SK-N-DZ (cell line): ENCODE measurements around the gene A1BG.
"Not testable (repeated sequence)": the region's sequence is repeated elsewhere in the genome, so short reads cannot be mapped to it uniquely, and the experiment has no call there.

ENCODE experiments used
- DNase-seq: peaks from one replicate; pipeline ENCODE4 v3.0.0-alpha.2; 2015; ENCODE audit warnings: low spot score

Gene A1BG

DNA sequence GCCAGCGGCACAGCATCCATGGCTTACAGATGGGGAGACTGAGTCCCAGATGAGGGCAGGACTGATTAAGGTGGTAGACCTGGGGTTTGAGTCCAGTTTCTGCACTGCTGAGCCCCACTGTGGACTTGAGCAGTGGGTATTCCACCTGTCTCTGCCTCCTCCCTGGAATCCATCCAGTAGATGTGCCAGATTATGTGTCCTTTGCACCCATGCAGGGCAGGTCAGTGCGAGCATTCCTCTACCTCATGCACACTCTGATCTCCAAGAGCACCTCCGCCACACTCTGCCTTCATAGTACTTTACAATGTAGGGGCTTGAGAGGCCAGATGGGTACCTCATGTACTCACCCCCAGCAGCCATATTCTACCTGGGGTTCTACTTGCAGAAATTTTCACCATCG lies 16.5 kb downstream of the A1BG start:
- no peak for DNase-seq

DNA sequence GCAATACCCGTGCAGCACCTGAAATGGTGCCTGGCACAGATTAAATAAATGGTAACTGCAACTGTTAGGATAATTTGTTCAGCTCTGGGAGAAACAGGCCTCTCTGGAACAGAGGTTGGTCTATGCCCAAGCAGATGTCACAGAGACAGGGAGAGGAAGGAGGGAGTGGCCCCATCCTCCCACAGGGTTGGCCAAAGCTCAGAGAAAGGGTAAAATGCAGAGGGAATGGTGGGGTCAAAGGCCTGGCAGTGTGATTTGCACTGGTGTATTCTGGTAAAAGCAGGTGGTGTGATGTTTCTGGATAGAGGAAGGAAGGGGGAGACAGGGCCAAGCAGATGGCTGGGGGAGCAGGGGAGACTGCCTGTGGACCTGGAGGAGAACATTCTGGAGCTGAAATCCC lies 17.1 kb downstream of the A1BG start:
- no peak for DNase-seq

DNA sequence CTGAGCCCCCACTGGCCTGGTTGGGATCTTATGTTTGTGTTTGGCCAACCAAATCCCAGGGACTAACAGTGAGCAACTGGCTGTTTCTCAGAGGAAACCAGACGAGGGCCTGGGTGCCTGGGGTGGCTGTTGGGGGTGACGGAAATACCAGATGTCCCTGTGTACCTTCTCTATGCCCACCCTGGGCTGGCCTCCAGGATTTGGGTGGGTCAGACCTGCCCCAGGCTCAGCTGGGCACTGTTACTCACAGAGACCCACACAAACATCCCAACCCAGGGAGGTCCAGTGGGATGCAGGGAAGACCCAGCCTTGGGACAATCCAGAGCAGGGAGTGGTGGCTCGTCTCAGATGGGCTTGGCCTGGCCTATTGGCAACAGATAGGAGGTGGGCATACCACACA lies 17.7 kb downstream of the A1BG start:
- DNase-seq = no peak

DNA sequence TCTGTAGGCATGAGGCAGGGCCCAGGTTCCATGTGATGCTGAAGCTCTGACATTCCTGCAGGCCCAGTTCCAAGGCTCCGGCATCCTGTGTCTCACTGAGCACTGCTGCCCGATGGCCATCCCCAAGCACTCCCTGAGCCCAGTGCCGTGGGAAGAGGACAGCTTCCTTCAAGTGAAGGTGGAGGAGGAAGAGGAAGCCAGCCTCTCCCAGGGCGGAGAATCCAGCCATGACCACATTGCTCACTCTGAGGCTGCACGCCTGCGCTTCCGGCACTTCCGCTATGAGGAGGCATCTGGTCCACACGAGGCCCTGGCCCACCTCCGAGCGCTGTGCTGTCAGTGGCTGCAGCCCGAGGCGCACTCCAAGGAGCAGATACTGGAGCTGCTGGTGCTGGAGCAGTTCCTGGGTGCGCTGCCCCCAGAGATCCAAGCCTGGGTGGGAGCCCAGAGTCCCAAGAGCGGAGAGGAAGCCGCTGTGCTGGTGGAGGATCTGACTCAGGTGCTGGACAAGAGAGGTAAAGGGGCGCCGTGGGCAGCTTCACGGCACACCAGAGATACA lies 18.5 kb downstream of the A1BG start:
- no peak for DNase-seq

DNA sequence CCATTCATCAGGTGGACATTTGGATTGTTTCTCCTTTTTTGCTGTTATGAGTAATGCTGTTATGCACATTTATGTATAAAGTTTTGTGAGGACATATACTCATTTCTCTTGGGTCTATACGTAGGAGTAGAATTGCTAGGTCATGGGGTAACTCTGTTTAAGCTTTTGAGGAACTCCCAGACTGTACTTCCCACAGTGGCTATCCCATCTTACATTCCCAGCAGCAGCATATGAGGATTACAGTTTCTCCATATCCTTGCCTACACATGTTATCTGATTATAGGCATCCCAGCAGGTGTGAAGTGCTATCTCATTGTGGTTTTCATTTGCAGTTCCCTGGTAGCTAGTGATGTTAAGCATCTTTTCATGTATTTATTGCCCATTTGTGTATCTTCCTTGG lies 20.6 kb downstream of the A1BG start:
- no peak for DNase-seq

DNA sequence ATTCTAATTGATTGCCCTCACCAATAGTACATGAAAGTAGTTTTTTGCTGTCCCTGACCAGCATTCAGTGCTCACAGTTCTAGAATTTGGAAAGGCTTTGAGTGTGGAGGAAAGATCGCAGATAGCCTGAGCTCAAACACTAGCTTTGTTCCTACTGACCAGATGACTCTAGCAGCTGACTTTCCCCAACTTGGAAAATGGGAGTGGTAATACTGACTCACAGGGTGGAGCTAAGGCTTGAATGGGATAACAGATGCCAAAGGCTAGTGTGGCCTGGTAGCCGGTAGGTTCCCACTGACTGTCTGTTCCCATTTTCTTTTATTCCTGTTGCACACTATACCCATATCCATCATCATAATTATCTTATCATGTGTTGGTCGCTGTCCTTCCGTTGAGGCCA lies 22.8 kb downstream of the A1BG start:
- DNase-seq = no peak

DNA sequence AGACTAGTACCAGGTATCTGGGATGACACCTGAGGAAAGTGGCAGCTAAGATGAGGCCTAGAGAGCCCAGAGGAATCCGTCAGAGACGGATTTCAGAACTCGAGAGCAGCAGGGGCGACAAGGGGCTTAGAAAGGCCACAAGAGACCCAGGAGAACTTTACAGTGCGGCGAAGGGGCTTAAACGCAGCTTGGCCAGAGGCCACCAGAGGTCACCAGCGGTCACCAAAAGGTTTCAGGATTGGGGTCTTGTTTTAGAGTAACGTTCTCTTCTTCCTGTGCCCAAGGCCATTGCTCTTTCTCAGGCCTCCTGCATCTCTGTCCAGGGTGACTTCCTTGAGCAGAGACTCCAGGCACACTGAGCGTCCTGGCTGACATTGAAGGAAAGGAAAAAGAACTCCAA lies 24.3 kb downstream of the A1BG start:
- peak; percentile 13 for DNase-seq

DNA sequence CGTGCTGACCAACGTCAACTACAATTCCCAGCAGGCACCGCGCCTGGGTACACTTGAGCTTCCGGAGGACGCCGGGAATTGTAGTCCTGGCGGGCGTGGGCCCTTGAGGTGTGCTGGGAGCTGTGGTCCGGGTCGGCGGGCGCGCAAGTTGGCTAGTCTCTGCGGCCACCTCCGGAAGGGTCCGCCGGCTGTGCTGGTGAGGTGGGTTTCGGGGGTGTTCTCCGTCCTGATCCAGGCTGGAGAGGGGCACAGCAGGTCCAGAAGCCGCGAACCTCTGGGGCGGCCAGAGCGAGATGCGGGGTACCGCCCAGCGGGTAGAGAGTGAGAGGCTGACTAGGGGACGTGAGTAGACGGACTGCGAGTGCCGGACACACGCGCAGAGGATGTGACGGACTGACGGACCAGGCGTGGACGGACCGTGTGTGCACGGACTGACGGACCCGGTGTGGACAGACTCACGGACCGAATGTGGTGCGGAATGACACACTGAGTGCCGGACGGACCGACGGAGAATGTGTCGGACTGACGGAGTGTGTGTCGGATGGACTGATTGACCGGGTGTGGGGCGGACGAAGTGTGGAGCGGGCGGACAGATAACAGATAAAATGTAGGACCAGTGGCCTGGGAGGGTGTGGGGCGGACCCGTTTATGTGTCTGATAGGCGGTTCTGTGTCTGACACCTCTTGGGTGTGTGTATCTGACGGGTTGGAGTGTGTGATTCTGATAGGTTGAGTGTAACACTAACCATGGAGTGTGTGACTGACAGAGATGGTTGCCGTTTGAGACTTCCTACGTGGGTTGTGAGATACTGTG lies 26.2 kb downstream of the A1BG start, which contains the start of gene ZSCAN22:
Gene ZSCAN22 (plus strand): TSS at position 81 of the 813 bp plus-strand sequence. CDS start 7,809 bp downstream, outside the sequence.
- DNase-seq = peak; percentile 90

DNA sequence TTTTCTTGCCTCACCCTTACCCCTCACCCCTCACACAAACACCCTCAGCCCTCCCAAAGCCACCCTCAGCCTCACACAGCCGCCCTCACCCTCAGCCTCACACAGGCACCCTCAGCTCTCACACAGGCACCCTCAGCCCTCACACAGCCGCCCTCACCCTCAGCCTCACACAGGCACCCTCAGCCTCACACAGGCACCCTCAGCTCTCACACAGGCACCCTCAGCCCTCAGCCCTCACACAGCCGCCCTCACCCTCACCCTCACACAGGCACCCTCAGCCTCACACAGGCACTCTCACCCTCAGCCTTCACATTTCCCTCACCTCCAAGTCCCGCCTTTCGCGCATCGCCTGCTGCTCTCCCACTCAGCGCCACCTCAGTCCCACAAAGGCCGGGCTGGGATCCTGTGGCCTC lies 26.8 kb downstream of the A1BG start:
- no peak for DNase-seq

DNA sequence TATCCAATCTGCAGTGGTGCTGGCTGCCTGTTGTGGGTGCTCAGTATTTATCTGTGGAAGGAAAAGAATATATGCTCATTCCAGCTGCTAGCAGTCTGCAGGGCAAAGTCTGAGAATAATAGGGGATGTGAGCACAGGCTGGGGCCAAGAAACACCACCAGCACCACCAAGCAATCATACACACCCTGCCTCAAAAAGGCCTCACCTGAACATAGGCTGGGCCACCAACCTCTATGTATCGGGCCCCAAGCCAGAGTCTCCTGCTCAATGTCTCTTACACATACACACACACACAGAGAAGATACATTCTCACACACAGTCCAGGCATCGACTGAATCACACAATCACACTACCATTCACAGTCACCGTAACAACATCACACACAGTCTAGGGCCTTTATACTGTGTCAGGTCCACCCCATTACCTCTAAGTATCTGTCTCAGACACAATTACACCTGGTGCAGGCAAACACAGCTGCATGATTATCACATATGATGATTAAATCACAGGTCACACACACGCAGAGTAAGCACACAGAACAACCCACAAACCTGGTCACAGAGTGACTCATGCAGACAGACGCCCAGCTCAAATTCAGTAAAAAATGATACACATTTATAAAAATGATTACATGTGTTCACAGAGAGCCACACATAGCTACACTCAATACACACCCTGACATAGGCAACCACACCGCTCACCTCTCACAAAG lies 27.8 kb downstream of the A1BG start:
- DNase-seq = no peak

DNA sequence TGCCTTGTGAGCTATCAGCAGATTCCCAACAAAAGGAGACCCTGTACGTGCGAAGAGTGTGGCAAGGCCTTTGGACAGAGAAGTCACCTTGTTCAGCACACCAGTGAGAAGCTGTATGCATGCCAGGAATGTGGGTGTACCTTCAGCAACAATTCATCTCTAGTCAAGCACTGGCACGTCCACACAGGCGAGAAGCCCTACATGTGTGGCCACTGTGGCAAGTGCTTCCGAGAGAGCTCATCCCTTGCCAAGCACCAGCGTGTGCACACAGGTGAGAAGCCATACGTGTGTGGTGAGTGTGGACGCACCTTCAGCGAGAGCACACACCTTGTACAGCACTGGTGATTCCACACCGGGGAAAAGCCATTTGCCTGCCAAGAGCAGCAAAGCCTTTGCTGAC lies 34.1 kb downstream of the A1BG start:
- no peak for DNase-seq

DNA sequence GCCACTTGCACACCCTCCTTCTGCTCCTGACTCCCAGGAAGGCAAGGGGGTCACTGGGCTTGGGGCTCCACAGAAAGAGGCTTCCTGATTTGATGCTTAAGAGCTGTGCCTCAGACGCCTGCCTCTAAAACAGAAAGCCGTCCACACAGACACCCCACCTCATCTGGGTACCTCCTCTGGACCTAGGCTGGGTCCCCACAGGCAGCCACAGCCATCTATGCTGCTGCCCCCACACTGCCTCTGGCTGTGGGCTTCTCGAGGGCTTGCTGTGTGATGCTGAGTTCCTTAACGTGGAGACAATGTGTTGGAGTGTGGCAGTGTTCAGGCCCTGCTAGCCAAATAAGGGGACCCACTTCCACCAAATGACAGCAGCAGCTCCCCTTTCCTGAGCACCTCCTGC lies 35.0 kb downstream of the A1BG start:
- no peak for DNase-seq

DNA sequence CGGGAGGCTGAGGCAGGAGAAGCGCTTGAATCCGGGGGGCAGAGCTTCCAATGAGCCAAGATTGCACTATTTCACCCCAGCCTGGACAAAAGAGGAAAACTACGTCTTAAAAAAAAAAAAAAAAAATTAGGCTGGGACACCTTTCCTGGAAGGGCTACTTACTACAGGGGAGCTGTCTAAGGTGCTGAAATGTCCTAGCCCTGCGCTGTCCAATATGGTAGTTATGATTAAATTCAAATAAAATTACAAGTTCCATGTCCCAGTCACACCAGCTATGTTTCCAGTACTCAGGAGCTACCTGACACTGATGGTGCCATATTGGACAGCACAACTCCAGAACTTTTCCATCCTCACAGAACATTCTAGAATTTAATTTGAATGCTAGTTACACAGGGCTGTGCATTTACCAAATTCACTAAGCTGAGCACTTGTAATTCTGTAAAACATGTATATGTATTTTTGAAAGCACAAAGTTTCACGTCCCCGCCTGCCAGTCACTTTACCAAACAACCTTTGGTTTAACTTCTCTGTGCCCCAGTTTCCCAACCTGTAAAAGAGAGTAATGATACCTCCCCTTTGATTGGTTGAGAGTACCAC lies 35.7 kb downstream of the A1BG start:
- DNase-seq = no peak

DNA sequence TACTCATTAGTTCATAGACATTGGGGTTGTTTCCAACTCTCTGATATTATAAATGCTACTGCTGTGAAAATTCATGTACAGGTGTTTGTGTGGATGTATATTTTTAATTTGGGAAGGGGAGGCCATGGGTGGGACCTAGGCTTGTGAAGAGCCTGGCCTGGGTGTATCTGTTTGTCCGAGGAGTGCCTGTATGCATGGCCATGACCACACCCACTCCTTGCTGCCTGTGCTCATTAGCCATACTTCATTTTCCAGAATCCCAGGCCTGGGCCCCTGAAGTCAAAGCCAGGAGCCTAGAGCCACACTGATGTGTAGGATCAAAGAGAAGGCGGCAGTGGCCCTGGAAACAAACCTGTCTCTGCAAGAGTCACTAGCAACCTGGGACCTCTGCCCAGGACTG lies 37.7 kb downstream of the A1BG start:
- DNase-seq = no peak

DNA sequence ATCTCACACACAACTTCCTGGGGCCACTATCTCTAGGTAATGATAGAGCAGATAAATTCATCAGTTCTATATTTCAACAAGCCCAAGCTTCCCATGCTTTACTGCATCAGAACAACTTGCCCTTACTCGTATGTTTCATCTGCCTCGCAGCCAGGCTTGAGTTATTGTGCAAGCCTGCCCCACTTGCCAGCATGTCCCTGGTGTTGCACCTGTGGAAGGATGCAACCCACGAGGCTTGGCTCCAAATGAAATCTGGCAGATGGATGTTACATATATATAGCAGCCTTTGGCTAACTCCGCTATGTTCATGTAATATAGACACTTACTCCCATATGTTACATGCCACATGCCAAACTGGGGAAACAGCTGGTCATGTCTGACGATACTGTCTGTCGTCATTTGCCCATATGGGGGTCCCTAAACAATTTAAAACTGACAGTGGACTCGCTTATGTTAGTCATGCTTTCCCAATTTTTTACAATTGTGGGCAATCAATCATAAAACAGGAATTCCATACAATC lies 41.9 kb downstream of the A1BG start:
- DNase-seq = no peak

DNA sequence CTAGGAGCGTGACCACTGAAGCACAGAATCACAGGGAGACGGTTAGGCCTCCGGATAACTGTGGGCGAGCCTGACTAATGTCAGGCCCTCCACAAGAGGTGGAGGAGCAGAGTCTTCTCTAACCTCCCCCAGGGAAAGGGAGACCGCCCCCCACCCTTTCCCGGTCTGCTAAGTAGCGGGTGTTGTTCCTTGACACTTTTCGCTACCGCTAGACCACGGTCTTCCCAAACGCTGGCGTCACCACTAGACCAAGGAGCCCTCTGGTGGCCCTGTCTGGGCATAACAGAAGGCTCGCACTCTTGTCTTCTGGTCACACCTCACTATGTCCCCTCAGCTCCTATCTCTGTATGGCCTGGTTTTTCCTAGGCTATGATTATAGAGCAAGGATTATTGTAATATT lies 42.6 kb downstream of the A1BG start:
- not testable (repeated sequence) for DNase-seq

DNA sequence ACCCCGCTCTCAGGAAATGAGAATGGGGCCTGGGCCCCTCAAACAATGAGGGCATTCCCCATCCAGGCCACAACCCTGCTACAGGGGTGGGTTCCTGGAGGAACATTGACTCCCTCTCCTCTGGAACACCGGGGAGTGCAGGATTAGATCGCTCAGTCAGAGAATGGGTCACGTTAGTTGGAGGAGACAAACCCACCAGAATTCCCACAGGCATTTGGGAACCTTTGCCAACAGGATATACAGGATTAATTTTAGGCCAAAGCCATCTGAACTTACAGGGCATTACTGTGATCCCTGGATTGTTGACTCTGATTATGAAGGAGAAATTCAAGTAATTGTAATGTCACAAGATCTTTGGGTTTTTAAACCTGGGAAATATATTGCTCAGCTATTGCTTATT lies 45.6 kb downstream of the A1BG start:
- DNase-seq = no peak

DNA sequence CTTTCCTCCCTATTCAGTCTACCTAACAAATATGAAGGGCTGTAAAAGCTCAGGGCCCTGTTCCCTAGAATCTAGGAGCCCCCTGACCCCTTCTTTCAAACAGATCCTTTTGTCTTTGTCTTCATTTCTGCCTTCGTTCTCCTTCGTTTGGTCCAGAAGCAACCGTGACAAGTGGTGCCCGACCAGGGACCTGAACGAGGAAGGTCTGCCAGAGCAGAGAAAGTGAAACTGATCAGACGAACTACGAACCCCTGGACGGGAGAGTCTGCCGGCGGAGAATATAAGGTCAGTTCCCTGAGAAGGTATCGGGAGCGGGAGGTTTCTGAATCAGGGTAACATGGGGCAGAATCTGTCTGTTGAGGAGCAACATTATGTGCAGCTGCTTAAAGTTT lies 47.4 kb downstream of the A1BG start:
- no peak for DNase-seq

DNA sequence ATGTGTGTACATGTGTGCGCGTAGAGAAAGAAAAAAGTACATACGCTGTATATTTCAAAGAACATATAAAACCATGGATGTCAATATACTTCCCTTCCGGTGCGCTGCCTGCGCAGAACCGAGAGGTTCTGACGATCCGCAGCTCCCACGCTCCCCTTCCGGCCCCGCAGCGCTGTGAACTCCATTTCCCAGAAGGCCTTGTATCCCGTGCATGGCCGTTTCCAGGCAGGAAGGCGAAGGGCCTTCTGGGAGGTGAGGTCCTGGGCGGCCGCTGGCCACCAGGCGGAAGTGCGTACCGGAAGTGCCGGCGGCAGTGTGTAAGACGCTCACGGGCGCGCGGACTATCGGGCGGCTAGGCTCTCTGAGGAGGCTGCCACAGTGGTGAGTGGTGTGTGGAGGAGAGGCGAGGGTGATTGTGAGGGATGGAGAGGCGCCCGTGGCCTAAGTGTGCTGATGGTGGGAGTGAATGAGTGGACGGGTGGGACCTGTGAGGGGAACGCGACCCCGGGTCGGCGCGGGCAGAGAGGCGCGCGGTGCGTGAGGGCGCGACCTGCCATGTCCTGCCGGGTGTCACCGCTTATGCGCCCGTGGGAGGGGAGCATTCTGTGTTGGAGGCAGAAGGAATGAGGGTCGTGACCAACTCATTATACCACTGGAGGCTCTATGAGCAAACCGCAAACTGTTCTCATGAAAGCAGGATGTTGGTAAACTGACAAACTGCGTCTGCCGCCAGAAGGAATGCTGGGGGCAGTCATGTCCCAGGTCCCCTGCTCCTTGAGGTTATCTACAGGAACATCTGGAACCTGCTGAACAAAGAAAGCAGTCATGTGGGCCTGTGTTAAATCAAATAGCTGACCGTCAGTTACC lies 48.0 kb downstream of the A1BG start, which contains the start of gene ERVK3-1:
Gene ERVK3-1 (plus strand): TSS at position 313 of the 867 bp plus-strand sequence. CDS start 6,792 bp downstream, outside the sequence.
- peak; percentile 91 for DNase-seq

DNA sequence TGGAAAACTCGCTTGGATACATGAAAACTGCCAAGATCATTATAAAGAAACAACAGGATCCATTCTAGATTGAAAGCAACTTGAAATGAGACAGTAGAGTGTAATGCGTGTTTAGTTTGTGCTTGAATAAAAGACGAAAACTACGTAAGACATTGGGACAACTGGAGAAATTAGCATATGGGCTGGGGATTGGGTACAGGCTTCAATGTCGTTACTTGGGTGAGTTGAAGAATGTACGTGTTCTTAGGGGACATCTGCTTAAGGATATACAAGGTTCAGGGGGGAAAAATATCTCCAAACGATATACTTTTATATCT lies 48.6 kb downstream of the A1BG start:
- DNase-seq = no peak

DNA sequence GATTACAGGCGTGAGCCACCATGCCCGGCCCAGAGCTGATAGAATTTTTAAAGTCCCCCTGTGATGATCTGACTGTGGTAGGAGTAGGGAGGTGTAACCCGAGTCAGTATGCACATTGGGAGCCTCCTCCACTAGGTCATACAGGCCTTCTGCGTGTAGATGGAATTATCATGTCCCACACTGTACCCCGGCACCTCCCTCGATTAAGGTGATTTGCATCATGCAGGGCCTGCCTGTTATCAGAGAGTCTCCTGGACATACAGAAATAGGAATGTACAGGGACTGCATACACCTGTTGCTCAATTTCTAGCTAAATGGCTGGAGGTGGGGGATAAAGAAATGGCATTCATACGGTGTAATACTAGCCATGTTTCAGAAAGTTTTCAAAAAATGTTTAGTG lies 49.0 kb downstream of the A1BG start:
- no peak for DNase-seq
